KMS-11 (cell line): Measurements from ENCODE around the gene VPS54.
"Not testable (repeated sequence)": the region's sequence is repeated elsewhere in the genome, so short reads cannot be mapped to it uniquely, and the experiment has no call there.

Source experiments
- H2AFZ ChIP-seq: fragments of 200-600 bp; sonication (generic); 2 replicates; pipeline ENCODE4 v1.6.1; 2016; ENCODE audit warnings: antibody characterized with exemption, mixed run types, low read depth
- H3K27ac ChIP-seq: fragments of 200-600 bp; sonication (generic); 2 replicates; pipeline ENCODE4 v1.6.1; 2016; ENCODE audit warnings: mild to moderate bottlenecking, mixed run types
- H3K27me3 ChIP-seq: fragments of 200-600 bp; sonication (generic); 2 replicates; pipeline ENCODE4 v1.6.1; 2017; ENCODE audit warnings: mild to moderate bottlenecking, low read depth, mixed run types, moderate library complexity; ENCODE audit not compliant: insufficient read depth
- H3K36me3 ChIP-seq: fragments of 200-600 bp; sonication (generic); 2 replicates; pipeline ENCODE4 v1.6.1; 2017; ENCODE audit warnings: mild to moderate bottlenecking, mixed run types; ENCODE audit not compliant: insufficient read depth
- H3K4me1 ChIP-seq: fragments of 200-600 bp; sonication (generic); 2 replicates; pipeline ENCODE4 v1.6.1; 2016; ENCODE audit warnings: mild to moderate bottlenecking, low read depth, mixed run types; ENCODE audit not compliant: poor library complexity, severe bottlenecking
- H3K4me2 ChIP-seq: fragments of 200-600 bp; sonication (generic); 2 replicates; pipeline ENCODE4 v1.7.0; 2016; ENCODE audit warnings: mild to moderate bottlenecking, mixed run types
- H3K4me3 ChIP-seq: fragments of 200-600 bp; sonication (generic); IDR thresholded peaks from 2 replicates; pipeline ENCODE4 v1.6.1; 2017; ENCODE audit warnings: low read depth, low read length, mixed read lengths; ENCODE audit not compliant: insufficient read depth
- H3K79me2 ChIP-seq: fragments of 200-600 bp; sonication (generic); 2 replicates; pipeline ENCODE4 v1.6.1; 2016; ENCODE audit warnings: low read depth, mixed run types; ENCODE audit not compliant: insufficient read depth
- H3K9ac ChIP-seq: fragments of 200-600 bp; sonication (generic); 2 replicates; pipeline ENCODE4 v1.6.1; 2016; ENCODE audit warnings: mild to moderate bottlenecking, mixed run types
- H4K20me1 ChIP-seq: fragments of 200-600 bp; sonication (generic); 2 replicates; pipeline ENCODE4 v1.6.1; 2016; ENCODE audit warnings: mild to moderate bottlenecking, mixed run types; ENCODE audit not compliant: insufficient read depth
- TF ChIP-seq, protein P1 (sequence below): fragments of 200-600 bp; sonication (generic); conservative IDR thresholded peaks from 2 replicates; pipeline ENCODE4 v1.6.1; 2017; ENCODE audit warnings: low read depth, mild to moderate bottlenecking, antibody characterized with exemption, low read length, moderate library complexity, mixed read lengths

VPS54 gene

DNA sequence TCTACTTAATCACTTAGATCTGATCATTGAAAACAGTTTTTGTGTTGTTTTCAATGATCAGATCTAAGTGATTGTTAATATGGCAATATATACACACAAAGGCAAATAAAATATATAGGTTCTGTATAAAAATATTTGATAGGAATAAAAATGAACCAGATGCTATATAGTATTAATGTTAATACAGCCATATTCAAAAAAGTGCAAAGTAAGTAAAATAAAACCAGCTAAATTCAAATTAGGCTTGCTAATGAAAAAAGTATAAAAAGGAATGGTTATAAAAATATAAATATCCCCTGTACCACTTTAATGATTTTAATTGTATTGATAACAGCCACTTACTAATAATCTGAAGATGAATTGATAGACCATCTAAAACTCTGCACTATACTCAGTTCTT is 38.4 kb downstream of the VPS54 start:
- H2AFZ ChIP-seq = no peak overlapping the region
- TF ChIP-seq, protein P1, sequence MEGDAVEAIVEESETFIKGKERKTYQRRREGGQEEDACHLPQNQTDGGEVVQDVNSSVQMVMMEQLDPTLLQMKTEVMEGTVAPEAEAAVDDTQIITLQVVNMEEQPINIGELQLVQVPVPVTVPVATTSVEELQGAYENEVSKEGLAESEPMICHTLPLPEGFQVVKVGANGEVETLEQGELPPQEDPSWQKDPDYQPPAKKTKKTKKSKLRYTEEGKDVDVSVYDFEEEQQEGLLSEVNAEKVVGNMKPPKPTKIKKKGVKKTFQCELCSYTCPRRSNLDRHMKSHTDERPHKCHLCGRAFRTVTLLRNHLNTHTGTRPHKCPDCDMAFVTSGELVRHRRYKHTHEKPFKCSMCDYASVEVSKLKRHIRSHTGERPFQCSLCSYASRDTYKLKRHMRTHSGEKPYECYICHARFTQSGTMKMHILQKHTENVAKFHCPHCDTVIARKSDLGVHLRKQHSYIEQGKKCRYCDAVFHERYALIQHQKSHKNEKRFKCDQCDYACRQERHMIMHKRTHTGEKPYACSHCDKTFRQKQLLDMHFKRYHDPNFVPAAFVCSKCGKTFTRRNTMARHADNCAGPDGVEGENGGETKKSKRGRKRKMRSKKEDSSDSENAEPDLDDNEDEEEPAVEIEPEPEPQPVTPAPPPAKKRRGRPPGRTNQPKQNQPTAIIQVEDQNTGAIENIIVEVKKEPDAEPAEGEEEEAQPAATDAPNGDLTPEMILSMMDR = no peak
- H3K4me2 ChIP-seq = no peak overlapping the region
- no peaks in the 10 kb centered on the region for H3K36me3 ChIP-seq
- H3K27me3 ChIP-seq = no peaks in the 10 kb centered on the region
- no peaks in the 10 kb centered on the region for H4K20me1 ChIP-seq
- no peak overlapping the region for H3K9ac ChIP-seq
- H3K4me1 ChIP-seq = peaks cover 62% of the 10 kb centered on the region
- peaks cover 5% of the 10 kb centered on the region; the same call in 1 of the 2 replicates for H3K79me2 ChIP-seq
- H3K4me3 ChIP-seq = no peak overlapping the region
- no peak overlapping the region for H3K27ac ChIP-seq

DNA sequence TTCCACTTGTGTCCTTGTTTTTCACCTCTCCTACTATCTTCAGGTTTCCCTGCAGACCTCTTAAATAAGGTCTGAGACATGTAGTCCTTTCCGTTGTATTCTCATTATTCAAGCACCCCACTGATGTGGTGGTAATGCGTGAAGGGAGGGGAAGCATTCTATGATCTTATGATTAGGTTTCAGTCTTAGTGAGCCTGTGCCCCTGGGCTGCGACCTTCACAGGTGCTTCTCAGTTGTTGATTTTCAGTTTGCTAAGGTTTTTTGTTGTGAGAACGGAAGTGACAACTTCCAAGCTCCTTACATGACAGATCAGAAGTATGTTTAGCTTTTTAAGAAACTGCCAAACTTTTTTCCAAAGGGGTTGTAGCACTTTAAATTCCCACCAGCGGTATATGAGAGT is 41.3 kb downstream of the VPS54 start:
- H3K4me3 ChIP-seq = peak overlapping the region; percentile 85
- H3K27me3 ChIP-seq = no peaks in the 10 kb centered on the region
- H3K4me2 ChIP-seq = peak overlapping the region; percentile 58
- H3K36me3 ChIP-seq = no peaks in the 10 kb centered on the region; the same call in 1 of the 2 replicates
- no peak overlapping the region for H2AFZ ChIP-seq
- TF ChIP-seq, protein P1 = no peak
- H3K4me1 ChIP-seq = peaks cover 52% of the 10 kb centered on the region
- H4K20me1 ChIP-seq = no peaks in the 10 kb centered on the region
- peak overlapping the region; percentile 88 for H3K27ac ChIP-seq
- no peaks in the 10 kb centered on the region for H3K79me2 ChIP-seq
- peak overlapping the region; percentile 56 for H3K9ac ChIP-seq

DNA sequence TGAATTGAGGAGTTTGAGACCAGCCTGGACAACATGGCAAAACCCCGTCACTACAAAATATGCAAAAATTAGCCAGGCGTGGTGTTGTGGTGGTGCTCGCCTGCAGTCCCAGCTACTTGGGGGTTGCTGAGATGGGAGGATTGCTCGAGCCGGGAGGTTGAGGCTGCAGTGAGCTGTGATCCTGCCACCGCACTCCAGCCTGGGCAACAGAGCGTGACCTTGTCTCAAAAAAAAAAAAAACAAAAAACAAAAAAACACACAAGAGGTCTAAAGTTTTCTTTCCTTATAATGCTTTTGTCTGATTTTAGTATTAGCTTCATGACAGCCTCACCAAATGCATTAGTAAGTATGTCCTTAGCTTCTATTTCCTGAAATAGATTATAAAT is 43.1 kb downstream of the VPS54 start:
- Histone ChIP-seq H2AFZ (no peak overlapping the region), H4K20me1 (no peaks in the 10 kb centered on the region), H3K36me3 (no peaks in the 10 kb centered on the region; the same call in 1 of the 2 replicates), H3K4me2 (peak overlapping the region; percentile 6; the same call in 1 of the 2 replicates), H3K27ac (peak overlapping the region; percentile 88; the same call in 1 of the 2 replicates), H3K27me3 (no peaks in the 10 kb centered on the region), H3K79me2 (no peaks in the 10 kb centered on the region), H3K4me3 (no peak overlapping the region), H3K4me1 (peaks cover 52% of the 10 kb centered on the region), H3K9ac (no peak overlapping the region)
- TF ChIP-seq, protein P1 = no peak

GRCh38 chr2:63975437-63976124 is 43.6 kb downstream of the VPS54 start:
- Histone ChIP-seq H3K27me3 (no peaks in the 10 kb centered on the region), H4K20me1 (no peaks in the 10 kb centered on the region), H3K27ac (no peak overlapping the region), H3K4me3 (no peak overlapping the region), H2AFZ (no peak overlapping the region), H3K4me2 (peak overlapping the region; percentile 6; the same call in 1 of the 2 replicates), H3K4me1 (peaks cover 48% of the 10 kb centered on the region), H3K79me2 (no peaks in the 10 kb centered on the region), H3K36me3 (no peaks in the 10 kb centered on the region; the same call in 1 of the 2 replicates), H3K9ac (no peak overlapping the region)
- TF ChIP-seq, protein P1 = no peak

- H3K79me2 ChIP-seq, H3K36me3 ChIP-seq, H3K27me3 ChIP-seq, H4K20me1 ChIP-seq, H3K27ac ChIP-seq, H2AFZ ChIP-seq, H3K4me2 ChIP-seq, H3K4me3 ChIP-seq, H3K9ac ChIP-seq: not testable (repeated sequence)
- peaks cover 42% of the 10 kb centered on the region for H3K4me1 ChIP-seq
Measured at GRCh38 chr2:63975036-63975435, 44.2 kb downstream of the VPS54 start.
